Measurements from ENCODE around the gene NUCB2.

DNA sequence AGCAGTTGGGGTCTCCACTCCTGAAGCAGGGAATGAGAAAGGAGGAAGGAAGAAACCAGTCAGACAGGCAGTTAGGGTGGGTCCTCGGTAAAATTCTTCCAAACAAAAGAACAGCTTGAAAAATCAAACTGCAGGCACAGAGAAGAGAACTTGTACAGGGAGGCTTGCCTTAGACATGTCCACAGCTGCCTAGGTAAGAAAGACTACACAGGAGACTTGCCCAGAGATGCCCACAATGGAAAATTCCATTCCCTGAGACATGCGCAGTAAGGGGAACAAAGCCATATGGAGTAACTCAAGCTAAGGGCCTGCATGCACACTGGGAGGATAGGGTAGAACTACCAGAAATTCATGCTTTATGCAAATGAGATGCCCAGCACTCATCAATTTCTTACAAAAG, 102.1 kb downstream of the NUCB2 start:
- TF ChIP-seq, protein P1, sequence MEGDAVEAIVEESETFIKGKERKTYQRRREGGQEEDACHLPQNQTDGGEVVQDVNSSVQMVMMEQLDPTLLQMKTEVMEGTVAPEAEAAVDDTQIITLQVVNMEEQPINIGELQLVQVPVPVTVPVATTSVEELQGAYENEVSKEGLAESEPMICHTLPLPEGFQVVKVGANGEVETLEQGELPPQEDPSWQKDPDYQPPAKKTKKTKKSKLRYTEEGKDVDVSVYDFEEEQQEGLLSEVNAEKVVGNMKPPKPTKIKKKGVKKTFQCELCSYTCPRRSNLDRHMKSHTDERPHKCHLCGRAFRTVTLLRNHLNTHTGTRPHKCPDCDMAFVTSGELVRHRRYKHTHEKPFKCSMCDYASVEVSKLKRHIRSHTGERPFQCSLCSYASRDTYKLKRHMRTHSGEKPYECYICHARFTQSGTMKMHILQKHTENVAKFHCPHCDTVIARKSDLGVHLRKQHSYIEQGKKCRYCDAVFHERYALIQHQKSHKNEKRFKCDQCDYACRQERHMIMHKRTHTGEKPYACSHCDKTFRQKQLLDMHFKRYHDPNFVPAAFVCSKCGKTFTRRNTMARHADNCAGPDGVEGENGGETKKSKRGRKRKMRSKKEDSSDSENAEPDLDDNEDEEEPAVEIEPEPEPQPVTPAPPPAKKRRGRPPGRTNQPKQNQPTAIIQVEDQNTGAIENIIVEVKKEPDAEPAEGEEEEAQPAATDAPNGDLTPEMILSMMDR (IDR thresholded peaks at IDR 0.05; ENCODE audit: low read depth, low read length), result no peak
- TF ChIP-seq EZH2phosphoT487 (IDR thresholded peaks at IDR 0.05; ENCODE audit: low read depth), result no peak

All from OCI-LY3 (cell line).